ENCODE data around the gene ZNF436. TPM values are rescaled to one million over a fixed set of nuclear protein-coding genes. Genes with fewer than 3 reads are reported as not detected.

Gene ZNF436
- total and polyA plus RNA-seq, 9 of the 15 experiments (the other 6 are each of a cell fraction or from before 2014, with no cell fraction given) = 2.1 to 11.3 (median 6.8) TPM

DNA sequence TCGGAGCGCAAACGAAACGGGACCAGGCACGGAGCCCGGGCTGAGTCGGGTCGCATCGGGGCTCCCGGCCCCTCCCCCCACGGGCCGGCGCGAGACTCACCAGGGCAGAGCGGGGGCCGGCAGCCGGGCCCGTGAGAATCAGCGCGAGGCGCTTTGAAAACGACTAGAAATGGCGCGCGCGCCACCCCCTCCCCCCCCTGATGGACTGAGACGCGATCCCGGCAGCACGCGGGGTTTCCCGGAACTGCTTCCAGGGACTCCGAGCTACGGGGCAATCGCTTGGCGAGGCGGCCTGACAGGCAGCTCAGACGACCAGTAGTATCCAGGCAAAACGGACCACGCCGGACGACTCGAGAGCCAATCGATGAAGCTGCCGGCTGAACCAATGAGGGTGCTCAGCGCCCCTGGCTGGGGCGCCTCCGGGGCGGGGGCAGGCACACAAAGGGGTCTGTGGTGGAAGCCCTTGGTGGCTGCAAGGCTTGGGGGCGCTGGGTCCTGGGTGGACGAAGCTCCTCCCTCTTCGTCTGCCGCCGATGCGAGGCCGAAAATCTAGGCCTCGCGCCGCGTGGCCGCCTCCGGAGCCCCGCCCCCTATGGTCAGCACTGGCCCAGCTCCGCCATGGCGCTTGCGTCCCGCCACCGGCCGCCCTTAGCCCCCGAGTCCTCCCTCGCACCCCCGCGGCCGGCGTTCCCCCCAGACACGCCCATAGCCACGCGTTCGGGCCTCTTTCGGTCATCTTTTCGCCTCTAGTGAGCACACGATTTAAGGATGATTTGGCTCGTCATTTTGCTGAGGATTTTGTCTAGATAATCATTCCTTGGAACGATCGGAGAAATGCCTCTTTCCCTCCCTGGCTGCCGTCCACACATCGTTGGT lies 25.3 kb downstream of the ZNF436 start, which contains the start of gene HNRNPR (continued):
- TF ChIP-seq, protein P1, sequence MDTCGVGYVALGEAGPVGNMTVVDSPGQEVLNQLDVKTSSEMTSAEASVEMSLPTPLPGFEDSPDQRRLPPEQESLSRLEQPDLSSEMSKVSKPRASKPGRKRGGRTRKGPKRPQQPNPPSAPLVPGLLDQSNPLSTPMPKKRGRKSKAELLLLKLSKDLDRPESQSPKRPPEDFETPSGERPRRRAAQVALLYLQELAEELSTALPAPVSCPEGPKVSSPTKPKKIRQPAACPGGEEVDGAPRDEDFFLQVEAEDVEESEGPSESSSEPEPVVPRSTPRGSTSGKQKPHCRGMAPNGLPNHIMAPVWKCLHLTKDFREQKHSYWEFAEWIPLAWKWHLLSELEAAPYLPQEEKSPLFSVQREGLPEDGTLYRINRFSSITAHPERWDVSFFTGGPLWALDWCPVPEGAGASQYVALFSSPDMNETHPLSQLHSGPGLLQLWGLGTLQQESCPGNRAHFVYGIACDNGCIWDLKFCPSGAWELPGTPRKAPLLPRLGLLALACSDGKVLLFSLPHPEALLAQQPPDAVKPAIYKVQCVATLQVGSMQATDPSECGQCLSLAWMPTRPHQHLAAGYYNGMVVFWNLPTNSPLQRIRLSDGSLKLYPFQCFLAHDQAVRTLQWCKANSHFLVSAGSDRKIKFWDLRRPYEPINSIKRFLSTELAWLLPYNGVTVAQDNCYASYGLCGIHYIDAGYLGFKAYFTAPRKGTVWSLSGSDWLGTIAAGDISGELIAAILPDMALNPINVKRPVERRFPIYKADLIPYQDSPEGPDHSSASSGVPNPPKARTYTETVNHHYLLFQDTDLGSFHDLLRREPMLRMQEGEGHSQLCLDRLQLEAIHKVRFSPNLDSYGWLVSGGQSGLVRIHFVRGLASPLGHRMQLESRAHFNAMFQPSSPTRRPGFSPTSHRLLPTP (IDR thresholded peaks at IDR 0.05; ENCODE audit: borderline replicate concordance, extremely low read depth, insufficient read length) = no peak
- TF ChIP-seq, protein P2, sequence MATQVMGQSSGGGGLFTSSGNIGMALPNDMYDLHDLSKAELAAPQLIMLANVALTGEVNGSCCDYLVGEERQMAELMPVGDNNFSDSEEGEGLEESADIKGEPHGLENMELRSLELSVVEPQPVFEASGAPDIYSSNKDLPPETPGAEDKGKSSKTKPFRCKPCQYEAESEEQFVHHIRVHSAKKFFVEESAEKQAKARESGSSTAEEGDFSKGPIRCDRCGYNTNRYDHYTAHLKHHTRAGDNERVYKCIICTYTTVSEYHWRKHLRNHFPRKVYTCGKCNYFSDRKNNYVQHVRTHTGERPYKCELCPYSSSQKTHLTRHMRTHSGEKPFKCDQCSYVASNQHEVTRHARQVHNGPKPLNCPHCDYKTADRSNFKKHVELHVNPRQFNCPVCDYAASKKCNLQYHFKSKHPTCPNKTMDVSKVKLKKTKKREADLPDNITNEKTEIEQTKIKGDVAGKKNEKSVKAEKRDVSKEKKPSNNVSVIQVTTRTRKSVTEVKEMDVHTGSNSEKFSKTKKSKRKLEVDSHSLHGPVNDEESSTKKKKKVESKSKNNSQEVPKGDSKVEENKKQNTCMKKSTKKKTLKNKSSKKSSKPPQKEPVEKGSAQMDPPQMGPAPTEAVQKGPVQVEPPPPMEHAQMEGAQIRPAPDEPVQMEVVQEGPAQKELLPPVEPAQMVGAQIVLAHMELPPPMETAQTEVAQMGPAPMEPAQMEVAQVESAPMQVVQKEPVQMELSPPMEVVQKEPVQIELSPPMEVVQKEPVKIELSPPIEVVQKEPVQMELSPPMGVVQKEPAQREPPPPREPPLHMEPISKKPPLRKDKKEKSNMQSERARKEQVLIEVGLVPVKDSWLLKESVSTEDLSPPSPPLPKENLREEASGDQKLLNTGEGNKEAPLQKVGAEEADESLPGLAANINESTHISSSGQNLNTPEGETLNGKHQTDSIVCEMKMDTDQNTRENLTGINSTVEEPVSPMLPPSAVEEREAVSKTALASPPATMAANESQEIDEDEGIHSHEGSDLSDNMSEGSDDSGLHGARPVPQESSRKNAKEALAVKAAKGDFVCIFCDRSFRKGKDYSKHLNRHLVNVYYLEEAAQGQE (IDR thresholded peaks at IDR 0.05; ENCODE audit: borderline replicate concordance) = no peak
- TF ChIP-seq, protein P2 (CRISPR knock-in tag; IDR thresholded peaks at IDR 0.05; ENCODE audit: low read depth) = peak; percentile 68
- no peak for TF ChIP-seq ZNF354B (CRISPR knock-in tag; IDR thresholded peaks at IDR 0.05)
- TF ChIP-seq ZNF124 (CRISPR knock-in tag; IDR thresholded peaks at IDR 0.05) = no peak
- peak; percentile 23 to 81; a peak in 1 of 4 replicates for TF ChIP-seq NONO (IDR thresholded peaks at IDR 0.05; ENCODE audit: low read depth in 2 of 2, low read length in 1 of 2)
- TF ChIP-seq LCOR (CRISPR knock-in tag; IDR thresholded peaks at IDR 0.05) = peak; percentile 88
- peak; percentile 56; the same call in 1 of the 2 replicates for TF ChIP-seq ARID1B (IDR thresholded peaks at IDR 0.05)
- TF ChIP-seq PHF20 (IDR thresholded peaks at IDR 0.05; ENCODE audit: partially characterized antibody) = peak; percentile 22
- TF ChIP-seq ZZZ3 (IDR thresholded peaks at IDR 0.05) = no peak
- TF ChIP-seq ZNF764 (CRISPR knock-in tag; IDR thresholded peaks at IDR 0.05; ENCODE audit: low read depth) = no peak
- peak; percentile 64; the same call in 1 of the 2 replicates for TF ChIP-seq ZKSCAN1 (IDR thresholded peaks at IDR 0.05; ENCODE audit: low read depth, low read length)
- TF ChIP-seq JUN (IDR thresholded peaks at IDR 0.05; ENCODE audit: borderline replicate concordance, low read depth, low read length) = 0 out of 2 replicates have a peak, but pooled peaks have one; percentile 18
- 0 out of 2 replicates have a peak, but pooled peaks have one; percentile 33 for TF ChIP-seq JUN (CRISPR knock-in tag; IDR thresholded peaks at IDR 0.05; ENCODE audit: borderline replicate concordance)
- no peak for TF ChIP-seq HNRNPK (IDR thresholded peaks at IDR 0.05; ENCODE audit: low read depth, low read length, poor library complexity, severe bottlenecking)
- no peak; a peak in 1 of 4 replicates for TF ChIP-seq KDM4B (IDR thresholded peaks at IDR 0.05; ENCODE audit: borderline replicate concordance in 2 of 2, low read depth in 1 of 2)
- TF ChIP-seq ZNF444 (CRISPR knock-in tag; IDR thresholded peaks at IDR 0.05) = peak; percentile 65; the same call in 1 of the 2 replicates
